ENCODE data around the gene MYOM1. TPM values are rescaled to one million over a fixed set of nuclear protein-coding genes. Genes with fewer than 3 reads are reported as not detected.

MYOM1 gene
- total RNA-seq, 2 experiments from 2014 or later: 2.4 to 3.8 TPM

DNA sequence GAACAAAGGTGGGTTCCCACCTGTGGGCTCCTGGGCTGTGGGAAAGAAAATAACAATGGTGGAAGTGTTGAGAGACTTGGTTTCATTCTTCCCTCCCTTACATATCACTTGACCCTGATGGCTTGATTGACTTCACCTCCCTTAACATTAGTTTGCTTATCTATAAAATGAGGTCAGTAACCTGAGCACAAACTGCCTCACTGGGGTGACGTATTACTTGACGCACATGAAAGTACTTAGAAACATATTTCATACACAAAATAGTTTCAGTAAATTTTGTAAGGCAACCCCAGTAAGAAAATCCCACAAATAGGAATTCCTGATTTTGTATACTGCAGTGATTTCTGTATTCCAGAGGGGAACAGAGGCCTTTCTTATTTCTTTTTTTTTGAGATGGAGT is 177.4 kb downstream of the MYOM1 start:
- DNase-seq (ENCODE audit: low spot score): no peak
- BruUV-seq (replicated peaks): no TSS peak
- H3K4me1 ChIP-seq (ENCODE audit: insufficient read depth, low read length, poor library complexity, severe bottlenecking): peaks cover 4% of the 10 kb centered on the region
- H3K36me3 ChIP-seq (ENCODE audit: insufficient read depth, low read length): no peaks in the 10 kb centered on the region
- ChIA-PET CTCF (ENCODE audit: unreplicated experiment) (no interaction called here), POLR2A (no interaction called here)
- 0 out of 2 replicates have a peak overlapping the region, but pooled peaks have one; percentile 35 for H2AFZ ChIP-seq (ENCODE audit: low read length)
- intact Hi-C loops (cut with micrococcal nuclease; ENCODE audit: unreplicated experiment): no loop called here
- H3K4me2 ChIP-seq (ENCODE audit: low read length): no peak overlapping the region
- no peaks in the 10 kb centered on the region for H4K20me1 ChIP-seq (ENCODE audit: insufficient read depth, low read length)
- no peaks in the 10 kb centered on the region for H3K9me3 ChIP-seq (ENCODE audit: low read length)
- no peak for TF ChIP-seq CTCF (conservative IDR thresholded peaks at IDR 0.05; ENCODE audit: low read length)
- TF ChIP-seq EZH2phosphoT487 (IDR thresholded peaks at IDR 0.05; ENCODE audit: borderline replicate concordance, low read depth, low read length): no peak
- no peaks in the 10 kb centered on the region for H3K9me2 ChIP-seq (ENCODE audit: insufficient read depth, low read length)
- no peaks in the 10 kb centered on the region for H3K79me2 ChIP-seq (ENCODE audit: insufficient read depth, low read depth, low read length)
- no peak overlapping the region for H3K4me3 ChIP-seq (ENCODE audit: low read depth, low read length, poor library complexity, severe bottlenecking)
- no peak overlapping the region for H3K27ac ChIP-seq (ENCODE audit: low read depth, low read length, poor library complexity, severe bottlenecking)

DNA sequence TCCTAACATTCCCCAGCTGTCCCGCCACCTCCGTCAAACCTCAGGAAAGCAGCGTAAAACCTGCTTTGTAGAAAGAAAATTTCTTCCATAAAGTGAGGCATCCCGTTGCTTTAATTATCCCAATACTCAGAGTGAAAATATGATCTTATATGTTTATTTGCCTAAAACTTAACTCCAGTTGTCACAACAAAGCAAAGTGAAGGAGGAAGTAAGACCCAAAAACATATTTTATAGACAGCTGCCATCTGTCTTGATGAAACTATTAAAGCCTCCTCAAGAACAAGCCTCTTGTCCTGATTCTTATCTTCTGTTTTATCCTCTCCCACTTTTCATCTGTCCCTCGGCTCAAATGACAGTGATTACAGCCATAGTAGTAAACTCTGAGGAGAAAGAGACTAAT is 177.9 kb downstream of the MYOM1 start:
- no peaks in the 10 kb centered on the region for H3K9me3 ChIP-seq (ENCODE audit: low read length)
- ChIA-PET CTCF (ENCODE audit: unreplicated experiment) (no interaction called here), POLR2A (interaction anchor here (0.6 kb wide), 1 partner anchor 35 kb away, joined by 3 read pairs; no protein-coding TSS in a partner anchor)
- H4K20me1 ChIP-seq (ENCODE audit: insufficient read depth, low read length): no peaks in the 10 kb centered on the region
- no peaks in the 10 kb centered on the region for H3K36me3 ChIP-seq (ENCODE audit: insufficient read depth, low read length)
- TF ChIP-seq CTCF (conservative IDR thresholded peaks at IDR 0.05; ENCODE audit: low read length) (no peak), EZH2phosphoT487 (IDR thresholded peaks at IDR 0.05; ENCODE audit: borderline replicate concordance, low read depth, low read length) (no peak)
- H2AFZ ChIP-seq (ENCODE audit: low read length): 0 out of 2 replicates have a peak overlapping the region, but pooled peaks have one; percentile 35
- H3K4me3 ChIP-seq (ENCODE audit: low read depth, low read length, poor library complexity, severe bottlenecking): no peak overlapping the region
- no peak for DNase-seq (ENCODE audit: low spot score)
- no peaks in the 10 kb centered on the region for H3K79me2 ChIP-seq (ENCODE audit: insufficient read depth, low read depth, low read length)
- no peaks in the 10 kb centered on the region for H3K9me2 ChIP-seq (ENCODE audit: insufficient read depth, low read length)
- intact Hi-C loops (cut with micrococcal nuclease; ENCODE audit: unreplicated experiment): no loop called here
- no peak overlapping the region for H3K4me2 ChIP-seq (ENCODE audit: low read length)
- H3K4me1 ChIP-seq (ENCODE audit: insufficient read depth, low read length, poor library complexity, severe bottlenecking): peaks cover 7% of the 10 kb centered on the region
- no TSS peak for BruUV-seq (replicated peaks)
- H3K27ac ChIP-seq (ENCODE audit: low read depth, low read length, poor library complexity, severe bottlenecking): no peak overlapping the region

- BruUV-seq (replicated peaks): no TSS peak
- peaks cover 7% of the 10 kb centered on the region for H3K4me1 ChIP-seq (ENCODE audit: insufficient read depth, low read length, poor library complexity, severe bottlenecking)
- H3K9me3 ChIP-seq (ENCODE audit: low read length): no peaks in the 10 kb centered on the region
- no peaks in the 10 kb centered on the region for H3K79me2 ChIP-seq (ENCODE audit: insufficient read depth, low read depth, low read length)
- CTCF ChIA-PET (ENCODE audit: unreplicated experiment): no interaction called here
- intact Hi-C loops (cut with micrococcal nuclease; ENCODE audit: unreplicated experiment): no loop called here
- H3K4me3 ChIP-seq (ENCODE audit: low read depth, low read length, poor library complexity, severe bottlenecking): no peak overlapping the region
- no peaks in the 10 kb centered on the region for H3K9me2 ChIP-seq (ENCODE audit: insufficient read depth, low read length)
- H3K27ac ChIP-seq (ENCODE audit: low read depth, low read length, poor library complexity, severe bottlenecking): no peak overlapping the region
- no peak overlapping the region for H2AFZ ChIP-seq (ENCODE audit: low read length)
- no peak for DNase-seq (ENCODE audit: low spot score)
- no peaks in the 10 kb centered on the region for H4K20me1 ChIP-seq (ENCODE audit: insufficient read depth, low read length)
- POLR2A ChIA-PET: interaction anchor here (0.7 kb wide), 1 partner anchor 10 kb away, joined by 3 read pairs; no protein-coding TSS in a partner anchor
- H3K36me3 ChIP-seq (ENCODE audit: insufficient read depth, low read length): no peaks in the 10 kb centered on the region
- no peak overlapping the region for H3K4me2 ChIP-seq (ENCODE audit: low read length)
- TF ChIP-seq CTCF (conservative IDR thresholded peaks at IDR 0.05; ENCODE audit: low read length): no peak
- no peak for TF ChIP-seq EZH2phosphoT487 (IDR thresholded peaks at IDR 0.05; ENCODE audit: borderline replicate concordance, low read depth, low read length)
Observed at GRCh38 chr18:3040881-3041280, 178.9 kb downstream of the MYOM1 start.
